ENCODE data around the gene GTF3C2.

The GTF3C2 gene

DNA sequence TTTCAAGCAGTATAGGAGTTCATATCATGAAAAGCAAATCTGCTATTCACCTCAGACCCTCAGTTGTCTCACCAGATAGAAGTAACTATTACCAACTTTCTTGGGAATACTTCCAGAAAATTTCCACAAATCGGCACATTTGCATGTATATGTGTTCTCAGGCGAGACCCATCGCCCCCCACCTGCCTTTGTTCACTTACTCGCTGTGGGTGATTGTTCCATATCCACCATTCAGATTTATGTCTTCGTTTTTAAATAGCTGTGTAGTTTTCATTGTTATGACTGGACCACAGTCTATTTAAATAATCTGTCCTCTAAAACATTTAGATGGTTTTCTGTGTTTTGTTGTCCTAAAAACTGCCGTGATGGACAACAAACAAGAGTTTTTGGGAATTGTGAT is 71.1 kb downstream of the GTF3C2 start:
- 83% methylated on average over 1 of the region's 6 CpGs for WGBS (ENCODE audit: insufficient coverage)

DNA sequence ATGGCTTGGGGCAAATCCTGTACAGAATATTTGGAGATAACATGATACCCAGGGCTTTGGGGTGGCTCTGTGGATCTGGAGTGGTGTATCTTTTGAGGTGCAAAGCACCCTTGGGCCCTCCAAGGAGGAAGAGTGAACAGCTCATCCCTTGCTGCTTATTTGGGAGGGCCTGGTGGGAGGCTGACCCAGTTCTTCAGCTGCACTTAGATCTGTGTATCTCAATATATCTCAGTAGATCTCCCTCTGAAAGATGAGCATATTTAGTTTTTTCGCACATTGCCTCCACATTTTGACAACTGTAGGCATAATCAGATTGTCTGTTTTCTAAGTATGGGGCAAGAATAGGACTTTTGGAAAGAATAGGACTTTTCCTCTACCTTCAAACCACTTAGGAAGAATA is 71.6 kb downstream of the GTF3C2 start:
- ChIA-PET CTCF (interaction anchor here (0.6 to 10.9 kb wide), 7 partner anchors 8 to 323 kb away, joined by 3 to 119 read pairs (median 4); partner anchors contain the start of gene SLC30A3), POLR2A (no interaction called here)
- no peaks in the 10 kb centered on the region for H3K9me3 ChIP-seq (ENCODE audit: control extremely low read depth in 1 of 5, control insufficient read depth in 4 of 5, insufficient read depth in 2 of 5, low read depth in 1 of 5, low read length in 4 of 5)
- no peaks in the 10 kb centered on the region for H3K36me3 ChIP-seq (ENCODE audit: control insufficient read depth in 4 of 4, insufficient read depth in 4 of 4, low read length in 3 of 4)
- WGBS (ENCODE audit: insufficient coverage) = no CpG with 5 or more reads among the region's 1 CpG
- H3K27me3 ChIP-seq (replicated peaks in 2 of 5; ENCODE audit: control insufficient read depth in 4 of 5, insufficient read depth in 5 of 5, low read length in 4 of 5) = peaks cover 0 to 1% (median 0%) of the 10 kb centered on the region in 5 experiments
- no peak overlapping the region for H3K4me3 ChIP-seq (ENCODE audit: control insufficient read depth in 1 of 7, extremely low read depth in 1 of 7, insufficient read depth in 4 of 7, low read depth in 2 of 7, low read length in 6 of 7)
- DNase-seq = no peak
- peaks cover 2 to 13% (median 7%) of the 10 kb centered on the region in 4 experiments for H3K4me1 ChIP-seq (ENCODE audit: control extremely low read depth in 1 of 4, control insufficient read depth in 4 of 4, insufficient read depth in 4 of 4, low read length in 3 of 4)
- no peak overlapping the region for H3K27ac ChIP-seq (ENCODE audit: insufficient read depth in 1 of 2, low read depth in 1 of 2, low read length in 2 of 2, poor library complexity in 1 of 2, severe bottlenecking in 2 of 2)

More for the DNA sequence above, 71.1 kb downstream of the GTF3C2 start:
- H3K4me3 ChIP-seq (ENCODE audit: control insufficient read depth in 1 of 7, extremely low read depth in 1 of 7, insufficient read depth in 4 of 7, low read depth in 2 of 7, low read length in 6 of 7) = no peak overlapping the region
- H3K4me1 ChIP-seq (ENCODE audit: control extremely low read depth in 1 of 4, control insufficient read depth in 4 of 4, insufficient read depth in 4 of 4, low read length in 3 of 4) = peaks cover 7 to 18% (median 9%) of the 10 kb centered on the region in 4 experiments
- H3K27me3 ChIP-seq (replicated peaks in 2 of 5; ENCODE audit: control insufficient read depth in 4 of 5, insufficient read depth in 5 of 5, low read length in 4 of 5) = peaks cover 0 to 1% (median 0%) of the 10 kb centered on the region in 5 experiments
- no peaks in the 10 kb centered on the region for H3K36me3 ChIP-seq (ENCODE audit: control insufficient read depth in 4 of 4, insufficient read depth in 4 of 4, low read length in 3 of 4)
- no peaks in the 10 kb centered on the region for H3K9me3 ChIP-seq (ENCODE audit: control extremely low read depth in 1 of 5, control insufficient read depth in 4 of 5, insufficient read depth in 2 of 5, low read depth in 1 of 5, low read length in 4 of 5)
- ChIA-PET POLR2A (no interaction called here), CTCF (interaction anchor here (1.4 to 10.9 kb wide), 5 partner anchors 8 to 35 kb away, joined by 3 to 119 read pairs (median 21); partner anchors contain the start of gene SLC30A3)
- no peak overlapping the region for H3K27ac ChIP-seq (ENCODE audit: insufficient read depth in 1 of 2, low read depth in 1 of 2, low read length in 2 of 2, poor library complexity in 1 of 2, severe bottlenecking in 2 of 2)
- DNase-seq = no peak

DNA sequence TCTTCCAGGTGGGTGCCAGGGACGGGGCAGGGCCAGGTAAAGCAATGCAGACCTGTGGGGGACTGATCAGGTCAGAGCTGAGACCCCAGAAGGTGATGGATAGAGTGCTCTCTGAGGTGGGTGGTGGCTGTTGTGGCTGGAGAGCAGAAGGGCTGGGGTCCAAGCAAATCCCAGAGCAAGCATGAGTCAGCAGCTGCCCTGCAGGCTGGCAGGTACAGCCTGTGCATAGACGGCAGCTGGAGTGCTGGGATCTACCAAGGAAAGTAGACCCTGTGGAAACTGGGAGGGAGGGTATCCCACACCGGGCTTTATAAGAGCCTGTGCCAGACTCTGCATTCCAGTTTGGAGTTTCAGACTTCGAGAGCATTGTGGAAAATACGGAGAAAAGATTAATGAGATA is 73.7 kb downstream of the GTF3C2 start:
- no peaks in the 10 kb centered on the region for H3K9me3 ChIP-seq (ENCODE audit: control extremely low read depth in 1 of 5, control insufficient read depth in 4 of 5, insufficient read depth in 2 of 5, low read depth in 1 of 5, low read length in 4 of 5)
- ChIA-PET POLR2A (no interaction called here), CTCF (interaction anchor here (0.6 to 10.9 kb wide), 10 partner anchors 9 to 174 kb away, joined by 4 to 119 read pairs (median 13); partner anchors contain the start of genes MPV17 and SLC30A3)
- H3K4me3 ChIP-seq (ENCODE audit: control insufficient read depth in 1 of 7, extremely low read depth in 1 of 7, insufficient read depth in 4 of 7, low read depth in 2 of 7, low read length in 6 of 7) = no peak overlapping the region
- H3K36me3 ChIP-seq (ENCODE audit: control insufficient read depth in 4 of 4, insufficient read depth in 4 of 4, low read length in 3 of 4) = no peaks in the 10 kb centered on the region
- H3K27me3 ChIP-seq (replicated peaks in 2 of 5; ENCODE audit: control insufficient read depth in 4 of 5, insufficient read depth in 5 of 5, low read length in 4 of 5) = peaks cover 0 to 5% (median 0%) of the 10 kb centered on the region in 5 experiments
- DNase-seq = no peak
- no peak overlapping the region for H3K27ac ChIP-seq (ENCODE audit: insufficient read depth in 1 of 2, low read depth in 1 of 2, low read length in 2 of 2, poor library complexity in 1 of 2, severe bottlenecking in 2 of 2)
- WGBS (ENCODE audit: insufficient coverage) = 93% methylated on average over 4 of the region's 5 CpGs
- peaks cover 0 to under 1% (median 0%) of the 10 kb centered on the region in 4 experiments for H3K4me1 ChIP-seq (ENCODE audit: control extremely low read depth in 1 of 4, control insufficient read depth in 4 of 4, insufficient read depth in 4 of 4, low read length in 3 of 4)

DNA sequence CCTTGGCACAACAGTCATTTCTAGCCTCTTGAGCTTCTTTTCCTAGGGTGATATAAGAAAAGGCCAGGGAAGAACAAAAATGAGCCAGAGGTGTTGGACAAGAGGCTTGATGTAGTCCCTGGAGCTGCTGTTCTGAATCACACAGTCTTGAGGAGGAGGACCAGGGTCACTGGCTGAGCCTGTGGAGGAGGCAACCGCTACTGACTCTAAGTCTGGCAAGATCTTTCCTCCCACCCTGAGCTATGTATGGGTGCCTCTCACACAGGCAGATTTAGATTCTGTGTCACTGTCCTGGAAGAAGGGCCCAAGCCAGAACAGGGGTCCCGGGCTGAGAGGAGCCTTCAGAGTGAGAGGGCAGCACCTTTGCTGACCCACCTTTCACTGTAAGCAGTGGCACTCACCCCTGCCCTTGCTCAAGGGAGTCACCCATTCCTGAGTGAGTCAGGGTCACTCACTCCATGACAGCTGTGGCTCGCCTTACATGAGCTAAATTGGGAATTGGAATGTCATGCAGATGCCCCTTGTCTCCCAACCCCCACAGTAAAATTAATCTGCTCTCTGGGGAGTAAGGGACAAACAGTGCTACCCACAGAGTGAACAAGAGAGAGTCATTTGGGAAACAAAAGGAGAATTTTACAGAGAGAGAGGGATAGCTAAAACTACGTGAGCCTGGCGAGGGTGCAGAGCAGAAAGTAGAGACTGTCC is 74.6 kb downstream of the GTF3C2 start, which contains the start of gene TRIM54:
TSS of gene TRIM54 (plus strand) at position 575 of the 705 bp plus-strand sequence. CDS start 303 bp downstream, outside the sequence.
- 100% methylated on average over 4 of the region's 5 CpGs for WGBS (ENCODE audit: insufficient coverage)
- DNase-seq = no peak

DNA sequence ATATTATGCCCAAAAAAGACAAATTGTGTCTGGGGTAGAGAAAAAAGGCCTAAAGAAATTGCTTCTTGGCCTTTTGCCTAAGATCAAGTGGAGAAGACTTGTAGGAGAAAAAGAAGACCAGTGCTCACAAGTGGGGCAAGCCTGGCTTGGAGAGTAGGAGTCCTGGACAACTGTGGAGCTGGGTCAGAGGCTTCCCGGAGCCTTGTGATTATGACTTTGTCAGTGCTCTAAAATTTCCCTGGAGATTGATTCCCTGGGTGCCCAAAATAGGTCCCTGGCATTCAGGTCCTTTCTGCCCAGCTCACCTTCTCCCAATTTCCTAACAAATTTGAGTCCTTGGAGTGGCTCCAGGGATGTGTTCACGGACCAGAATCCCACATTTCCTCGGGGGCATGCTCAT is 75.1 kb downstream of the GTF3C2 start:
- ChIA-PET POLR2A (no interaction called here), CTCF (interaction anchor here (1.1 to 10.9 kb wide), 12 partner anchors 8 to 194 kb away, joined by 3 to 119 read pairs (median 14); partner anchors contain the start of genes KHK, MPV17 and SLC30A3)
- DNase-seq = no peak
- no peaks in the 10 kb centered on the region for H3K4me1 ChIP-seq (ENCODE audit: control extremely low read depth in 1 of 4, control insufficient read depth in 4 of 4, insufficient read depth in 4 of 4, low read length in 3 of 4)
- H3K36me3 ChIP-seq (ENCODE audit: control insufficient read depth in 4 of 4, insufficient read depth in 4 of 4, low read length in 3 of 4) = no peaks in the 10 kb centered on the region
- no peak overlapping the region for H3K27ac ChIP-seq (ENCODE audit: insufficient read depth in 1 of 2, low read depth in 1 of 2, low read length in 2 of 2, poor library complexity in 1 of 2, severe bottlenecking in 2 of 2)
- H3K9me3 ChIP-seq (ENCODE audit: control extremely low read depth in 1 of 5, control insufficient read depth in 4 of 5, insufficient read depth in 2 of 5, low read depth in 1 of 5, low read length in 4 of 5) = no peaks in the 10 kb centered on the region
- peaks cover 0 to 5% (median 0%) of the 10 kb centered on the region in 5 experiments for H3K27me3 ChIP-seq (replicated peaks in 2 of 5; ENCODE audit: control insufficient read depth in 4 of 5, insufficient read depth in 5 of 5, low read length in 4 of 5)
- 89% methylated on average over 3 of the region's 3 CpGs for WGBS (ENCODE audit: insufficient coverage)
- H3K4me3 ChIP-seq (ENCODE audit: control insufficient read depth in 1 of 7, extremely low read depth in 1 of 7, insufficient read depth in 4 of 7, low read depth in 2 of 7, low read length in 6 of 7) = no peak overlapping the region

More for the DNA sequence above, 74.6 kb downstream of the GTF3C2 start, which contains the start of gene TRIM54:
- no peaks in the 10 kb centered on the region for H3K36me3 ChIP-seq (ENCODE audit: control insufficient read depth in 4 of 4, insufficient read depth in 4 of 4, low read length in 3 of 4)
- H3K27me3 ChIP-seq (replicated peaks in 2 of 5; ENCODE audit: control insufficient read depth in 4 of 5, insufficient read depth in 5 of 5, low read length in 4 of 5) = peaks cover 0 to 5% (median 0%) of the 10 kb centered on the region in 5 experiments
- no peaks in the 10 kb centered on the region for H3K4me1 ChIP-seq (ENCODE audit: control extremely low read depth in 1 of 4, control insufficient read depth in 4 of 4, insufficient read depth in 4 of 4, low read length in 3 of 4)
- no peaks in the 10 kb centered on the region for H3K9me3 ChIP-seq (ENCODE audit: control extremely low read depth in 1 of 5, control insufficient read depth in 4 of 5, insufficient read depth in 2 of 5, low read depth in 1 of 5, low read length in 4 of 5)
- H3K4me3 ChIP-seq (ENCODE audit: control insufficient read depth in 1 of 7, extremely low read depth in 1 of 7, insufficient read depth in 4 of 7, low read depth in 2 of 7, low read length in 6 of 7) = no peak within 1 kb of the TSS
- ChIA-PET POLR2A (no interaction called here), CTCF (interaction anchor here (0.7 to 10.9 kb wide), 14 partner anchors 9 to 195 kb away, joined by 3 to 119 read pairs (median 5); partner anchors contain the start of genes KHK, MPV17 and SLC30A3)
- H3K27ac ChIP-seq (ENCODE audit: insufficient read depth in 1 of 2, low read depth in 1 of 2, low read length in 2 of 2, poor library complexity in 1 of 2, severe bottlenecking in 2 of 2) = no peak within 1 kb of the TSS

DNA sequence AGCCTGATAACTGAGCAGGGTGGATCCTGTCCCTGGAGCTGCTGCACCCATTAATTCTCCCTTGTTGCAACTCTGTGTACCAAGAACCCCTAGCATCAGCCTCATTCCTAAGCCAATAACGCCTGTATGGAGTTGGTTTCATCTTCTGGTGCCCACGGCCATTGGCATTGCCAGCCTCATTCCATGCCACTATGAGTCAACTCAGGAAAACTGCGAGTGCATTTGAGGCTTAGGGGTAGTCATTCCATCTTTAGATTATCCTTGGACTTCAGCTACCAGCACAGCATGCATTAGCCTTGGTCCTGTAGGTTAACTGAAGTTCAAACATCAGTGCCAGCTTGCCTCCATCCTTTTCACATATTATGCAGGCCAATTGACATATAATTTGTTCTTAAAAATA is 75.7 kb downstream of the GTF3C2 start:
- Histone ChIP-seq H3K9me3 (ENCODE audit: control extremely low read depth in 1 of 5, control insufficient read depth in 4 of 5, insufficient read depth in 2 of 5, low read depth in 1 of 5, low read length in 4 of 5) (no peaks in the 10 kb centered on the region), H3K4me1 (ENCODE audit: control extremely low read depth in 1 of 4, control insufficient read depth in 4 of 4, insufficient read depth in 4 of 4, low read length in 3 of 4) (no peaks in the 10 kb centered on the region), H3K36me3 (ENCODE audit: control insufficient read depth in 4 of 4, insufficient read depth in 4 of 4, low read length in 3 of 4) (no peaks in the 10 kb centered on the region), H3K27me3 (replicated peaks in 2 of 5; ENCODE audit: control insufficient read depth in 4 of 5, insufficient read depth in 5 of 5, low read length in 4 of 5) (peaks cover 0 to 5% (median 0%) of the 10 kb centered on the region in 5 experiments), H3K4me3 (ENCODE audit: control insufficient read depth in 1 of 7, extremely low read depth in 1 of 7, insufficient read depth in 4 of 7, low read depth in 2 of 7, low read length in 6 of 7) (no peak overlapping the region), H3K27ac (ENCODE audit: insufficient read depth in 1 of 2, low read depth in 1 of 2, low read length in 2 of 2, poor library complexity in 1 of 2, severe bottlenecking in 2 of 2) (no peak overlapping the region)
- ChIA-PET CTCF (interaction anchor here (1.1 to 10.9 kb wide), 13 partner anchors 8 to 194 kb away, joined by 3 to 119 read pairs (median 8); partner anchors contain the start of genes KHK and SLC30A3), POLR2A (interaction anchor here (1.2 kb wide), 1 partner anchor 18 kb away, joined by 4 read pairs; no protein-coding TSS in a partner anchor)
- DNase-seq = no peak
- 96% methylated on average over 3 of the region's 3 CpGs for WGBS (ENCODE audit: insufficient coverage)

DNA sequence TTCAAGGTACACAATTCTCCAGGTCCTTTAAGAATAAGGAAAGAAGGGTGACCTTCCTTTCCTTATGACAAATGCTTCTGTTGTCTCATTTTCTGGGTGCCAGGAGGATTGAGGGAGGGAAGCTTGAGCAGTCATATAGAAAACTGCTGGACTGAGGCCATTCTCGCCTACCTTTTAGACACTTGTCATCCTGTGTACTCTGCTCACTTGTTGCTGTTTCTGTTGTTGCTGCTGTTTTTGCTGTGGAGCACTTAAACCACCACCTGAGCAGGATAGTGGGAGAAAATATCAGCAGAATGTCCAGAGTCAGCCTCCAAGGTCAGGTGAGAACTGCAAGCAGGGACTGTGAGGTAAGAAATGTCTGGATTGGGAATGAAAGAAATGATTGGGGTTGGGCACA is 78.6 kb downstream of the GTF3C2 start:
- Histone ChIP-seq H3K27ac (ENCODE audit: insufficient read depth in 1 of 2, low read depth in 1 of 2, low read length in 2 of 2, poor library complexity in 1 of 2, severe bottlenecking in 2 of 2) (no peak overlapping the region), H3K4me3 (ENCODE audit: control insufficient read depth in 1 of 7, extremely low read depth in 1 of 7, insufficient read depth in 4 of 7, low read depth in 2 of 7, low read length in 6 of 7) (no peak overlapping the region), H3K4me1 (ENCODE audit: control extremely low read depth in 1 of 4, control insufficient read depth in 4 of 4, insufficient read depth in 4 of 4, low read length in 3 of 4) (no peaks in the 10 kb centered on the region), H3K9me3 (ENCODE audit: control extremely low read depth in 1 of 5, control insufficient read depth in 4 of 5, insufficient read depth in 2 of 5, low read depth in 1 of 5, low read length in 4 of 5) (no peaks in the 10 kb centered on the region), H3K36me3 (ENCODE audit: control insufficient read depth in 4 of 4, insufficient read depth in 4 of 4, low read length in 3 of 4) (no peaks in the 10 kb centered on the region), H3K27me3 (replicated peaks in 2 of 5; ENCODE audit: control insufficient read depth in 4 of 5, insufficient read depth in 5 of 5, low read length in 4 of 5) (peaks cover 0 to 9% (median 0%) of the 10 kb centered on the region in 5 experiments)
- DNase-seq = no peak
- 100% methylated on average over 1 of the region's 1 CpG for WGBS (ENCODE audit: insufficient coverage)
- CTCF ChIA-PET = interaction anchor here (2.2 to 10.9 kb wide), 6 partner anchors 7 to 36 kb away, joined by 6 to 119 read pairs (median 30); partner anchors contain the start of gene SLC30A3
- POLR2A ChIA-PET = no interaction called here

All from common myeloid progenitor, CD34-positive (primary cell).